ENCODE data around the gene IFI27L1.

IFI27L1 gene, protein sequence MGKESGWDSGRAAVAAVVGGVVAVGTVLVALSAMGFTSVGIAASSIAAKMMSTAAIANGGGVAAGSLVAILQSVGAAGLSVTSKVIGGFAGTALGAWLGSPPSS

GRCh38 chr14:94080621-94081385 lies at the start of gene IFI27L1, which contains the start of gene DDX24:
TSS of gene IFI27L1 (plus strand) at chr14:94081310. CDS start at chr14:94096938, 15,628 bp downstream.
TSS of gene DDX24 (minus strand) at chr14:94081202. CDS start at chr14:94079742, 1,460 bp downstream.
- DNase-seq, result peak; percentile 93

DNA sequence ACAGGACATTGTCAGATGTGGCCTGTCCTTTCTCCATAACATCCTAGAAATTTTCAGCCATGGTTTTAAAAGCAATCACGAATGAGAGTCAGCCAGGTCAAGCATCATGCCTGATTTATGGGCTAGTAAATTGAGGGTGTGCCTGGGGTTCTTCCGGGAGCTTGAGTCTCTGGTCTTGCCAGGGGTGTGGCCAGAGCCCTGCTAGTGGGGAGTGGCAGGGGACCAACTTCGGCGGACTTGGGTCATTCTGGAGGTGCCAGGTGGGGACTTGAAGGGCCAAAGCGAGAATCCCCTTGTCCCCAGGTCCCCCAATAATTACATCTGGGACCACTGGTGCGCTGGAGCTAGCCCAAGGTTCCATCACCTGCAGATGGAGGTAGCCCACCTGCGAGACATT lies 49.2 kb upstream of the IFI27L1 start:
- DNase-seq, result no peak

DNA sequence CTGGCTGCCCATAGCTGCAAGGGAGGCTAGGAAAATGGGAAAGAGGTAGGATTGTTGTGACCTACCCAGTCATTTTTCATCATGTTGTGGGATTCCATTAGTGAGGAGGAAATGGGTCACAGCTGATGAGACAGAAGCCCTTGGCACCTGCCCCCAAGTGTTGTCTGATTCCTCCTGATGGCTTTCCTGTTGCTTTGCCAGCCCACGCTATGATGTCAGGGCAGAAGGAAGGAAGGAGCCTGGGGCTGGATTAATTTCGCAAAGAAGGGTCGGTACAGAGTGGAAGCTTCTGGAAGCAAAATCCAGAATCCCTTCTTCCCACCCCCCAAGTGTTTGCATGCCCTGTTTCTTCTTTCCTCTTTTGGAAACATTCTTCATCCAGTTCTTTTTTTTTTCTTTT lies 46.2 kb upstream of the IFI27L1 start:
- no peak for DNase-seq

DNA sequence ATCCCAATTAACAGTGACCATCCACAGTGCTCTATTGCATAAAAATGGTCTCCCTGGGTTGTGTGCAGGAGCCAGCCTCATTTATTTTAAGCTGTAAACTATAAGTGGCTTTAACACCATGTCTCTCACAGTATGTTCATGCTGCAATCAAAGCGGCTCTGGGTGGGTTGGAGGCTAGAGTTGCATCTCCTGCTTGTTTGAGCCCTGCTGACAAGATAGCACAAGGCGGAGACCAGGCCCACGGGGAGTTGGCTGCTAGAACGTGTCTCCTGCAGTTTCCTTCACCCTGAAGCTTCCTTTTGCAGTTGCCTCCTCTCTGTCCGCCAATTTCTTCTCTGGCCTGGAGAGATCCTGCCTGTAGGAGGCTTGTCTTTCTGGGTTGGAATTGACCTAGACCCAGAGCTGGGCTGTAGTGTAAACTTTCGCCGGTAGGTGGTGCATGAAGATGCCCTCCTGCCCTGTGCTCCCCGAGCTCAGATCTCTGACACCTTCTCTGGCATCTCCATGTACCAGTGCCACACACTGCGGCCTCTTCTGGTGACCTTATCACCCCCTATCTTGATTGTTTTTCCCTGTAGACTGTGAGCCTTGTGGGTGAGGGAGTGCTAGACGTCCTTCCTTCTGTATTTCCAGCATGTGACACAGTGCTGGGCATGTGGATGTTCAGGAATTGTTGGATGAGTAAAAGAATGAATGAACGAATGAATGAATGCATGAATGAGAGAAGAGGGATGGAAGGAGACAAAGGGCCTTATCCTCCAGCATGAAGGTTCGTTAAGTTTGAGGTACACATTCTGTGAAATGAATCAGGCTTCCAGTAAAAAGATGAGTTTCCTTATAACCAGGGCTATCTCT lies 44.6 kb upstream of the IFI27L1 start:
- peak; percentile 52 for DNase-seq

DNA sequence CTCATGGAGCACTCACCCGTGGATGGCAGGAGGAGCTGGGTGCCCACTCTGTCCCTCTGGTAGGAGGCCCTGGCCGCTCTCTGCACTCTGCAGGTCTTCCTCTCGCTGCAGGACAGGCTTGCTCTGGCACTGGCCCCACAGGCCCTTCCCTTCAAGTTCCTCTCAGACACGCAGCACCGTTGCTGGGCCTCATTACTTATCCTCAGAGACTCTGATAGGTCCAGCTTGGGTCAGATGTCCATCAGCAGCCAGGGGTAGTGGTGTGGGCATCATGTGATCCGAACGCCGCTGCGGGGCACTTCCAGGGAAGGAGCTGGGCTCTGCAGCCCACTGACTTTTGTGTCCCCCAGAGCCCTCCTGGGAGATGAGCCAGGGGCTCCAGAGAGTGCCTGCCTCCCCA lies 43.2 kb upstream of the IFI27L1 start:
- no peak for DNase-seq

GRCh38 chr14:94038510-94038909 lies 42.6 kb upstream of the IFI27L1 start:
- no peak for DNase-seq

DNA sequence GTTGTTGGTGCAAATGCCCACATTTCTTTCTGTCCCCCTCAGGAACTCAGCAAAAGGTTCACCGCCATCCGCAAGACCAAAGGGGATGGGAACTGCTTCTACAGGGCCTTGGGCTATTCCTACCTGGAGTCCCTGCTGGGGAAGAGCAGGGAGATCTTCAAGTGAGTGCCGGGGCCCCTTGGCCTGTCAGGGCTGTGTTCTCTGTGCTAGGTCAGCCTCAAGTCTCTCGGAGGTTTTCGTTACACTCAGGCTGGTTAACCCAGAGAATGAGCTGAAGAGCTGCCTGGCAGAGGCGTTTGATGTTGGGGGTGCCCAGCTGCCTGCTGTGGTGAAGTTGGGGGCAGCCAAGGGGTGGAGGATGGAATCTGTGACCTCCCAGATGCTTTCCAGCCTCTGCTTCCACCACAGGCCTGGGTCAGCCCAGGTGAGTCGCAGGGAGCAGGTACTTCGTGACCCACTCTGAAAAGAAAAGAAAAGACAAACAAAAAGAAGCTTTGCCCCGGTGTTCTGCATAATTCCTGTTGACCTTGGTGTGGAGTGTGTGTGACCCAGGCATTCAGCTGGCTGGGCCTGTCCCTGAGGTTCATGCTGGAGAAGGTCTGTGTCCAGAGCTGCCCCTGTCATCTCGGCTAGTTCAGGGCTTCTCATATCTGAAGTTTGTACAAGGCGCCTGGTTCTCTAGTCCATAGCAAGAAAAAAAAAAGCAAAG lies 42.0 kb upstream of the IFI27L1 start:
- DNase-seq, result no peak

DNA sequence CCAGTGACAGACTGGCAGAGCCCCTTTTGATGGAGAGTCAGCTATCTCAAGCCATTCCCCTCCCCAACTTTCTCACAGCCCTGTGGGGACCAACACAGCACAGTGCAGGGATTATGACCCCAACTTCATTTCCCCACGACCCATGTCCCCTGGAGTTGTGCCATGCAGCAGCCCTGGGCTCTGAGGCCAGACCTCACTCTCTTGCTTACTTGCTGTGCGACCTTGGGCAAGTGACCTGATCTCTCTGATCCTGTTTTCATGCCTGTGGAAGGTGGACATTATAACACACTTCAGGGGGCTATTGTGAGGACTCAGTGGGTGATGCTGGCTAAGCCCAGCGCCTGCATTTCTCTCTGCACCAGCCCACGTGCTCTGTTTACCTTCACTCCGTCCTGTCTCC lies 40.9 kb upstream of the IFI27L1 start:
- DNase-seq, result no peak

GRCh38 chr14:94040796-94041195 lies 40.3 kb upstream of the IFI27L1 start:
- DNase-seq, result no peak

DNA sequence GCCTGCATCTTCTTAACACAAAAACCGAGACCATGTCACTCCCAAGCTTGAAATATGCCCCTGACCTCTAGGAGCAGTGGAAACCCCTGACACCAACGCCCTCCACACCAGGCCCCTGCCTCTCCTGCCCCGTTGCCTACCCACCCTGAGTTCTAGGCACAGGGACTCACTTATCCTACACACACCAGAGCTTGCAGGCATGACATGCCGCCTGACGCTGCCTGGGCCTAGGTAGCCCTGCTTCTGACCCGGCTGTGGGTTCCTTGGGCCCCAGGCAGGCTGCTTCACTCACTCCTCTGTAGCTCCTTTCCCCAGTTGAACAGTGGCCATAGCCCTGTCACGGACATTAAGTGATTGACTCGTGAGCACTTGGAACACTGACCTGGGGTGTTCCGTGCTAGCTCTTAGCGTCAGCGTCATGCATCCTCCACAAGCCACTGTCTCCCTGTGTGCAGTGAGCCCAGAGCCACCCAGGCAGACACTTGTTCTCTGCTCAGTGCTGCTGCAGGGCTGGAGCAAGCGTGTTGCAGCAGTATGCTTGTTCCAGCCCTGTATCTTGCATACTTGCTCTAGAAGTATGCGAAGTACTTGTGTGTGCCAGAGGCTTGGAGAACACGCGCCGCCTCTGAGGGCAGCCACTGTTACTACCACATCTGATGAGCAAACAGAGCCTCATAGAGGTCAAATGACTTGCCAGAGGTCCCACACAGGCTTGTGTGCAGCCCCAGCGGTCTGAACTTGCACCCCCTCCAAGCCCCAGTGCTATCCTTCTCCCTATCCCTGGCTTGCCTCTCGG lies 39.4 kb upstream of the IFI27L1 start:
- peak; percentile 25 for DNase-seq

DNA sequence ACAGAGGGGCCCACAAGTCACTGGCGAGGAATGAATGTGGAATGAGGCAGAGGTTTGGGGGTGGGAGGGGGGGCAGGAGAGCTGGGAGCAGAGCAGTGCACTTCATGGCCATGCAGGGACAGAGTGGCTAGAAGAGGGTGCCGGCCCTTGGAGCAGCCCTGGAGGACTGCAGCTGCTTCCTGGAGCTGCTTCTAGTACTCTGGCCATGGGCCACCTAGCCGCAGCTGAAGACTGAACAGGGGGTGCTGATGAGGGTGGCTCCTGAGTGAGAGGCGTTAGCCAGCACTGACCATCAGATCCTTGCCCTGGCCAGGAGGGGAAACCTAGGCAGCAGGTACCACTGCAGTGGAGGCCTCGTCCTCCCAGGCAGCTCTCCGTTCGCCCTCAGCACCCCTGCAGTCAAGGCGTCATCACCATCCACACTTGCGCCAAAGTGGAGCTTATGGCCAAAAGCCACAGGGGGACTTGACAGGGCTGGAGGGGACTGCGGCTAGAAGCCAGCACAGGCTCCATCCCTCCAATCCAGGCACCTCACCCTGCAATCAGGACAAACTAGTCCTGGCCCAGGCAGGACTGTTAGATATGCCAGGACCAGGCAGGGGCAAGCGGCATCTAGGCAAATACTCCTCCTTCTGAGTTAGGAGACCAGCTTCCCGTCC lies 38.5 kb upstream of the IFI27L1 start:
- DNase-seq, result no peak

- no peak for DNase-seq
These were observed 37.9 kb upstream of the IFI27L1 start for GRCh38 chr14:94043111-94043755.

GRCh38 chr14:94043756-94044475 lies 37.2 kb upstream of the IFI27L1 start:
- no peak for DNase-seq

DNA sequence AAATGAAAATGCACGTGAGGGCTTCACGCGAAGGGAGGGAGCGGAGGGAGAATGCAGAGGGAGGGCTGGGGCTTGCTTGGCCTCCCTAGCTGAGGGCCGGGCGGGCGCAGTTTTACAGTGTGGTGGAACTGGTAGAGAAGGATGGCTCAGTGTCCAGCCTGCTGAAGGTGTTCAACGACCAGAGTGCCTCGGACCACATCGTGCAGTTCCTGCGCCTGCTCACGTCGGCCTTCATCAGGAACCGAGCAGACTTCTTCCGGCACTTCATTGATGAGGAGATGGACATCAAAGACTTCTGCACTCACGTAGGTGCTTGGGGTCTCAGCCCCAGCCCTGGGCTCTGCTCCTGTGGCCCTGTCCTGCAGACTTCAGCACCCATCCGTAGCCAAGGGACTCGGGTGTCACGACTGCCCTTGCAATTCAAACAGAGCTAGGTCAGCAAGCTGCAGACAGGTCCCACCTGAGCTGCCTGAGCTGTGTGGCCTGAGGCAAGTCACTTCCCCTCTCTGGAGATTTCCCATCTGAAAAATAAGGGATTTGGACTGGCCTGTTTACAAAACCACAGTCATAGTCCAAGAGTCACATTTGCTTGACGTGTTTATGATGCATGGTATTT lies 36.5 kb upstream of the IFI27L1 start:
- no peak for DNase-seq

DNA sequence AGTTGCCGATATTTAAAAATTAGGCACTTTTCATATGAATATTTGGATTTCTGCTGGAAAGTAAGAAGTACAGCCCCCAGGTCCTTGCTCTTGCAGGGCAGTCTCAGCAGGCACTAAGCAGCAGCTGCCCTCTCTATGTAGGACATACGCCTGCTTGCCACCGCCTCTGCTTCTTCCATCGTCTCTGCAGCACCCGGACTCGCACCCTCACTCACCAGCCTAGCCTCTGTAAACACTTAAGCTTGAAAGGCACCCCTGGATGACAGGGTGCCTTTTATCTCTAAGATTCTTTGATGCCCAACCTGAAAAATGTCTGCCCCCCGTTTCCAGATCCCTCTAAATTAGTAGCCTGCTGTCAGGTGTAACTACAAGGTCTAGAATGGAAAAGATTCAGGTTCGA lies 36.0 kb upstream of the IFI27L1 start:
- DNase-seq, result no peak

DNA sequence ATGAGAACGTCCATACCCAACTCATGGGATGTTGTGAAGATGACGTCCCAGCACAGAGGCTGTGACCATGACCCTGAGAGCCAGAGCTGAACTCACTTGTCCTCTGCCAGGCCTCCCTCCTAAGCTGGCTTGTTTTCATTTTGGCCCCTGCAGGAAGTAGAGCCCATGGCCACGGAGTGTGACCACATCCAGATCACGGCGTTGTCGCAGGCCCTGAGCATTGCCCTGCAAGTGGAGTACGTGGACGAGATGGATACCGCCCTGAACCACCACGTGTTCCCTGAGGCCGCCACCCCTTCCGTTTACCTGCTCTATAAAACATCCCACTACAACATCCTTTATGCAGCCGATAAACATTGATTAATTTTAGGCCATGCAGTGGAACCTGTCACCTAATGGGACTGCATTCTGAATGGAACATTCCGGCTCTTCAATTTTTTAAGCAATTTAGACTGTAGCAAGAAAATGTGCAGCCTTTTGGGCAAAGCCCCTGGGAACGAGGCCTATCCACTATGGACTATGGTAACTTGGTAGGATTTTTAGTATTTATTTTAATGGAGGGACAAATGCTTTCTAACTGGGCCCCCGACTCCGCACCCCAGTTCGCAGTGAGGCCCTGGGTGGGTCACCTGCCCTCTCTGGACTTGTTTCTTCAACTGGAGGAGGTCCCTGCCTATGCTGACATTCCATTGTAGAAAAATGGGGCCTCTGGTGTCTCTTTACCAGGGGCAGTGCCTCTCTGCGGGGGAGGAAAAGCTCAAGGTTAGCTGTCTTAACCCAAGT lies 35.4 kb upstream of the IFI27L1 start:
- no peak for DNase-seq

- no peak for DNase-seq
These were observed 34.3 kb upstream of the IFI27L1 start for GRCh38 chr14:94046696-94047250.

GRCh38 chr14:94047581-94047980 lies 33.5 kb upstream of the IFI27L1 start:
- no peak for DNase-seq

Measured in fibroblast of upper back skin (primary cell).